Measurements from ENCODE around the gene PLXNA2. TPM values are rescaled to one million over a fixed set of nuclear protein-coding genes. Genes with fewer than 3 reads are reported as not detected.

The PLXNA2 gene
- total and polyA plus RNA-seq, 2 of the 13 experiments (the other 11 are each of a cell fraction or from before 2014, with no cell fraction given) = 1.1 to 2.1 TPM

- in situ Hi-C loops (cut with HindIII; ENCODE audit: extremely low pct_ligation_motif_present, low pct_unique_long_range_greater_than_20kb) = no loop called here
- ATAC-seq (no peak), DNase-seq (ENCODE audit: low spot score) (no peak), FAIRE-seq (no peak)
- H4K20me1 ChIP-seq (ENCODE audit: insufficient read depth, low read length) = no peaks in the 10 kb centered on the region
- POLR2A ChIA-PET = interaction anchor here (2.1 kb wide), 1 partner anchor 12 kb away, joined by 14 read pairs; no protein-coding TSS in a partner anchor
- no TSS peak for BruUV-seq (replicated peaks)
- H3K36me3 ChIP-seq (replicated peaks in 1 of 2; ENCODE audit: control insufficient read depth in 1 of 2, insufficient read depth in 2 of 2, low read length in 2 of 2) = no peaks in the 10 kb centered on the region
- H3K9ac ChIP-seq (ENCODE audit: insufficient read depth, low read depth, low read length) = no peak overlapping the region
- H3K9me3 ChIP-seq (ENCODE audit: low read length) = no peaks in the 10 kb centered on the region
- H3K27ac ChIP-seq (ENCODE audit: extremely low read length, insufficient read depth, low read length) = no peak overlapping the region
- 70% methylated on average over 3 of the region's 4 CpGs for WGBS (ENCODE audit: low lambda C conversion rate)
- H3K4me2 ChIP-seq (ENCODE audit: low read depth, low read length) = no peak overlapping the region
- intact Hi-C loops (cut with micrococcal nuclease; ENCODE audit: unreplicated experiment) = no loop called here
- no peak overlapping the region for H2AFZ ChIP-seq (ENCODE audit: low read length)
- no peaks in the 10 kb centered on the region for H3K79me2 ChIP-seq (ENCODE audit: insufficient read depth, low read length)
- TF ChIP-seq CHCHD3 (CRISPR knock-in tag; IDR thresholded peaks at IDR 0.05) (no peak), SMC3 (IDR thresholded peaks at IDR 0.05; ENCODE audit: low read length) (no peak), MTA3 (CRISPR knock-in tag; IDR thresholded peaks at IDR 0.05) (no peak), MXD1 (CRISPR knock-in tag; IDR thresholded peaks at IDR 0.05) (no peak), RBM39 (IDR thresholded peaks at IDR 0.05; ENCODE audit: low read depth, low read length, poor library complexity, severe bottlenecking) (no peak), ZNF629 (CRISPR knock-in tag; conservative IDR thresholded peaks at IDR 0.05) (peak; percentile 51)
- CTCF ChIA-PET (ENCODE audit: low intra/inter-chr PET ratio, low total read pairs) = no interaction called here
- H3K27me3 ChIP-seq (ENCODE audit: control insufficient read depth in 1 of 2, insufficient read depth in 2 of 2, low read length in 2 of 2) = no peaks in the 10 kb centered on the region
- H3K4me3 ChIP-seq (replicated peaks in 1 of 3; ENCODE audit: insufficient read depth in 1 of 3, low read depth in 2 of 3, low read length in 3 of 3) = no peak overlapping the region
- H3K4me1 ChIP-seq (ENCODE audit: insufficient read depth, low read length) = peaks cover 86% of the 10 kb centered on the region
These were observed 83.8 kb downstream of the PLXNA2 start for GRCh38 chr1:208160259-208160819.

- Histone ChIP-seq H3K4me2 (ENCODE audit: low read depth, low read length) (peak overlapping the region; percentile 72), H2AFZ (ENCODE audit: low read length) (no peak overlapping the region), H3K4me1 (ENCODE audit: insufficient read depth, low read length) (peaks cover 80% of the 10 kb centered on the region), H3K9me3 (ENCODE audit: low read length) (no peaks in the 10 kb centered on the region), H3K27ac (ENCODE audit: extremely low read length, insufficient read depth, low read length) (peak overlapping the region; percentile 81), H3K9ac (ENCODE audit: insufficient read depth, low read depth, low read length) (no peak overlapping the region; the same call in 1 of the 2 replicates), H3K79me2 (ENCODE audit: insufficient read depth, low read length) (no peaks in the 10 kb centered on the region), H4K20me1 (ENCODE audit: insufficient read depth, low read length) (no peaks in the 10 kb centered on the region), H3K4me3 (replicated peaks in 1 of 3; ENCODE audit: insufficient read depth in 1 of 3, low read depth in 2 of 3, low read length in 3 of 3) (no peak overlapping the region; a peak in 1 of 6 replicates), H3K27me3 (ENCODE audit: control insufficient read depth in 1 of 2, insufficient read depth in 2 of 2, low read length in 2 of 2) (no peaks in the 10 kb centered on the region), H3K36me3 (replicated peaks in 1 of 2; ENCODE audit: control insufficient read depth in 1 of 2, insufficient read depth in 2 of 2, low read length in 2 of 2) (no peaks in the 10 kb centered on the region)
- DNase-seq (ENCODE audit: low spot score) (no peak), FAIRE-seq (no peak), ATAC-seq (no peak)
- WGBS (ENCODE audit: low lambda C conversion rate) = 87% methylated on average over 10 of the region's 11 CpGs
- in situ Hi-C loops (cut with HindIII; ENCODE audit: extremely low pct_ligation_motif_present, low pct_unique_long_range_greater_than_20kb) (no loop called here), intact Hi-C loops (cut with micrococcal nuclease; ENCODE audit: unreplicated experiment) (no loop called here)
- BruUV-seq (replicated peaks) = no TSS peak
- ChIA-PET POLR2A (interaction anchor here (1.0 to 2.3 kb wide), 6 partner anchors 10 to 85 kb away, joined by 4 to 14 read pairs (median 8); partner anchors contain the start of gene PLXNA2), CTCF (ENCODE audit: low intra/inter-chr PET ratio, low total read pairs) (no interaction called here)
- TF ChIP-seq ZNF235 (CRISPR knock-in tag; IDR thresholded peaks at IDR 0.05; ENCODE audit: borderline replicate concordance) = no peak
- TF ChIP-seq ZFP91 (CRISPR knock-in tag; IDR thresholded peaks at IDR 0.05; ENCODE audit: borderline replicate concordance) = 0 out of 2 replicates have a peak, but pooled peaks have one; percentile 13
- TF ChIP-seq DR1 (CRISPR knock-in tag; IDR thresholded peaks at IDR 0.05) = no peak
- no peak for TF ChIP-seq ZNF496 (CRISPR knock-in tag; IDR thresholded peaks at IDR 0.05; ENCODE audit: insufficient replicate concordance)
- no peak for TF ChIP-seq MEF2D (CRISPR knock-in tag; IDR thresholded peaks at IDR 0.05)
- TF ChIP-seq DBP (CRISPR knock-in tag; IDR thresholded peaks at IDR 0.05; ENCODE audit: not compliant biosample characterization) = no peak
These were observed 84.5 kb downstream of the PLXNA2 start for GRCh38 chr1:208159555-208160258.

All from HepG2 (cell line).